GM21529 (cell line): ENCODE measurements around the gene KDM6A.
"Not testable (repeated sequence)": the region's sequence is repeated elsewhere in the genome, so short reads cannot be mapped to it uniquely, and the experiment has no call there.

Experiments
- ATAC-seq: cut with Tn5 transposase; IDR thresholded peaks from one replicate; pipeline ENCODE4 v1.9.1; 2021; ENCODE audit not compliant: unreplicated experiment

The KDM6A gene

GRCh38 chrX:44954562-44954961, 81.6 kb downstream of the KDM6A start:
- ATAC-seq = no peak

DNA sequence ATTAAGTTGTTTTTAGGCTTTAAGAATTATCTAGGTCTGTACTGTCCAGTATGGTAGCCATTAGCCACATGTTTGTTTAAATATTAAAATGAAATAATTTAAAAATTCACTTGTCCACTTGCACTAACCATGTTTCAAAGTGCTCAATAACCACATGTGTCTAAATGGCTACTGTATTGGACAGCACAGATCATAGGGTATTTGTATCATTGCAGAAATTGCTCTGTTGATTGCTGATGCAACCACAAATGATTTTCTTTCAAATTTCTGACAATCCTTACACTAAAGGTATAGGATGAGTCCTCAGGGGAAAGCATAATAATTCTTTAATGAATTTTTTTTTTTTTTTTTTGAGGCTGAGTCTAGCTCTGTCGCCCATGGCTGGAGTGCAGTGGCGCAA, 84.9 kb downstream of the KDM6A start:
- no peak for ATAC-seq

GRCh38 chrX:44958480-44958879, 85.5 kb downstream of the KDM6A start:
- no peak for ATAC-seq

DNA sequence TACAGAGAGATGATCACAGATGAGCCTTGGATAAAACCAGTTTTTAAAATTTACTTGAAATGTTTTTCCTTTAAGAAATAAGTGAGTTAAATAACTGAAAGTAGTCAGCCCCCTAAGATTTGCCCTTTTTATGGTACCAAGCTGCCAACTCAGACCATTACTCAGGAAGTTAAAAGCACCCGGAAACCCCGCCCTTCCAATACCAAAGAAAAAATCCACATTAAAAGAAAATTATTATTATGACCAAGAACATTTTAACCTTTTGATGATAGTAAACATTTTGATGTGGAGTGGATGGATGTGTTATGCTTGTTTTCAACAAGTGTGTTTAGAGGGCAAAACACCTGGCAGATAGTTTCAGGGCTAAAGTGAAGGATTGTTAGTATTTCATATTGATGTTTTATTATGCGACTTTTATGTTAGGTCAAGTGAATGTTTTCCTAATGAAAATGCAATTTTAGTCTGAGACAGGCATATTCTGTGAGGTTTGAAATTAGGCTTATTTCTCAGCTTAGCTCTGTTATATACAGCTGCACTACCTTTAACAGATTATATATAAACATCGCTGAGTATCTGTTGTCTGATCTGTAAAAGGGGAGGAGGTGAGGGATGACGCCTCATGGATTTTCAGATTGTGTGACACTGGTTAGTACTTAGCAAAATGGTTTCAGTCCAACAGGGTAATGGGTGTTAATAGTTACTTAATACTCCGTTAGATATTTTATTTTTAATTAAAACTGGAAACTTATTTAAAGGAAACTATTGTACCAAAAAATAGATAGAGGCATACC, 89.0 kb downstream of the KDM6A start:
- no peak for ATAC-seq

GRCh38 chrX:44962944-44963343, 90.0 kb downstream of the KDM6A start:
- ATAC-seq = no peak

- no peak for ATAC-seq
Measured at GRCh38 chrX:44967221-44967620, 94.2 kb downstream of the KDM6A start.

- no peak for ATAC-seq
Measured at GRCh38 chrX:44970709-44971108, 97.7 kb downstream of the KDM6A start.

DNA sequence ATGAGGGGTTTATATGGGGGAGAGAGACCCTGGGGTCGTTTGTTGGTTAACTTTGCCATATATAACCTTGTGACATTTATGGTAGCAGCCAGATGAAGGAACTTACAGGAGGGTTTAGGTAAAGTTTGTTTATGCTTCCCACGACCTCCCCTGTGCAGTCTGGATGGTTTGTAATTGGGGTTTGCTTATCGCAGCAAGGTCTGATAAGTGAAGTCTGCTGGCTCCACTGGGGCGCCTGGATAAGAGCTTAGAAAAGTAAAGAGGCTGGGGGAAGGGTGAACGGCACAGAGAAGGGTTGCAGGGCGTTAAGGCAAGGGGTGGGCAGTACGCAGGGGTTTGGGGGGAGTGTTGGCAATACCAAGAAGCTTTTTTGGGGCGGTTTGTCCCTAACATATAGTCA, 98.7 kb downstream of the KDM6A start:
- no peak for ATAC-seq

DNA sequence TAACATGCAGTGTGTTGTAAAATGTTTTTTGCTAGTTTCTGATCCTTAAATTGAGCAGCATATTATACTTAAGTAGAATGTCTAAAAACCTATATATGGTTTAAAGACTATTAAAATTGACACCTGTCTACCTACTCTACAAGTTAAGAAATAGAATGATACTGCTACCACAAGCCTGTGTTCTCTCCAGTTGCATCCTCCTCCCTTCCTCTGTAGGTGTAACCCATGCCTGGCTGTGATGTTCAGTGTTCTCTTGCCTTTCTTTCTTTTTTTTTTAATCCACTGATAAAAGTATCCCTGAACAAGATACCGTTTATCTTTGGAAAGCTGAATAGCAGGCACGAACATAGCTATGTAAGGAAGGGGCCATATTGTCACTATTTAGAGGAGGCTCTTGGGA, 99.1 kb downstream of the KDM6A start:
- ATAC-seq = no peak

- no peak for ATAC-seq
Measured at GRCh38 chrX:44973420-44973932, 100.5 kb downstream of the KDM6A start.

DNA sequence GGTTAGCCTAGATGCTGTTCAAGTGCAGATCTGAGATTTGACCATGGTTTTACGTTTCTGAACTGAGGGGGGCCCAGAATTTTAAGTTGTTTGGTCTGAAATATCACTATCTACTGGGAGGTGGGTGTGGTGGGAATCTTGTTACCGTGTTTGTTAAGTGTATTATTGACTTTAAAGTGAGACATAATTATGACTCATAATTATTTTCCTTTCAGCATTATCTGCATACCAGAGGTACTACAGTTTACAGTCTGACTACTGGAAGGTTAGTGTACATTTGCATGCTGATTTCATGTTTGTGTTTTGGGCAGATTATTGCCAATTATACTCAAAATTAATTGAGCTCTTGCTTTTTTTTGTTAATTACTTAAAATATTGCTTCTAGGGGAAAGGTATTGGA, 101.5 kb downstream of the KDM6A start:
- no peak for ATAC-seq

DNA sequence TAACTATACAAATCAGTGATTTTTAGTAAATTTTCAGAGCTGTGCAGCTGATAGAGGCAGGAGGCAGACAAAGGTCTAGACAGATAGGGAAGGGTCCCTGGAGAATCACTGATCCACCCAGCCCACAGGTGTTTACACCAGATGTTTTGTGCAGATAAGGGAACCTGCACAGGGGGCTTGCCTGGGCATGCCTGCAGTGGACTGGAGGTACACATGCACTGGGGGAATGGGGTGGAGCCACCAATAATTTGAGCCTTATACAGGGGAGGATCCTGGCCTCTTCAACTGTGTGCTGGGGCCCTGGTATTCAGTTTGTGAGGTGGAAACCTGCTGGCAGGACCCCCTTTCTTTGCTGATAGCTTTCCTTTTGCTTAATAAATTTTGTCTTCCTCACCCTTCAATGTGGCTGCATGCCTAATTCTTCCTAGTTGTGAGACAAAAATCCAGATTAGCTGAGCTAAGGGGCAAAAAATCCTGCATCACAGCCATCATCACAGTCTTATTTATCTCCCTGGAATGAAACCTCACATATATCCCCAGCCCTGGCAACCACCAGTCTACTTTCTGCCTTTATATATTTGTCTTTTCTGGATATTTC, 102.8 kb downstream of the KDM6A start:
- no peak for ATAC-seq

DNA sequence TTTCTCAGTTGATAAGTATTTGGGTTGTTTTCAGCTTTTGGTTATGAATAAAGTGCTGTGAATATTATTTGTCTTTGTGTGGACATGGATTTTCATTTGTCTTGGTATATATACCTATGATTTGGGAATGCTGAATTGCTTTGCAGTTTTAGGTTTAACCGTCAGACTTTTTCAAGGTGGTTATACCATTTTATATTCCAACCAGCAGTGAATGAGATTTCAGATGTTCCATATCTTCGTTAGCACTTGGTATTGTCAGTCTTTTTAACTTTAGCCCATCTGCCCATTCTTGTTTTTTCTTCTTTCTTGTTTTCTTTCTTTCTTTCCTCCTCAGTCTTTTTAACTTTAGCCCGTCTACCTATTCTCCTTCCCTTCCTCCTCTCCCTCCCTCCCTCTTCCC, 106.0 kb downstream of the KDM6A start:
- no peak for ATAC-seq

DNA sequence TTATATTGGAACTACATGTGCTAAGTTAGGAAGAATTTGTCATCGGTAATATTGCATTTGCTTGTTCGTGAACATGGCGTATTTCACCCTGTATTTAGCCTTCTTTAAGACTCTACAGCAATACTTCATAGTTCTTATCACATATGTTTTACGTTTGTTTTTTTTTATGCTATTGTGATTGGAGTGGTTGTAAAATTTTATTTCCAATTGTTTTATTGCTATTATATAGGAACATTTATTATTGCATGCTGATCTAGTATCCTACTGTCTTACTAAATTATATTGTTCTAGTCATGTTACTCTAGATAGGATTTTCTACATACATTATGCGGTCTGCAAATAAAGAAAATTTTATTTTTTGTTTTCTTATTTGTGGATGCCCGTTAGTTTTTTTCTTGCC, 107.4 kb downstream of the KDM6A start:
- no peak for ATAC-seq

DNA sequence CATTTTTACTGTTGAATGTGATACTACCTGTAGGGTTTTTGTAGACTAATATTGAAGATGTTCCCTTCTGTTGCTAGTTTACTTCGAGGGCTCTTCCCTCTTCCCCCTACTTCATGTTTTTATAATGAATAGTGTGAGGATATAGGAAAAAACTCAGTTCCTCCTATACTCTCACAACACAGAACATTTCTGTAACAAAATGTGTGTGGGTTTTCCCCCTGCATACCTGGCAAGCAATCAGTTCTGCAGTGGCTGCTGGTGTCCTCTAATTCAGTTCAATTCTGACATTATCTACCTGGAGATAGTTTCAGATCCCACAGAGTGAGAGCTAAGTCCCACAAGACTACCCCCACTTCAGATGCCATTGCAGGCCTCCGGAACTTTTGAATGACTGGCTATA, 107.9 kb downstream of the KDM6A start:
- no peak for ATAC-seq

GRCh38 chrX:44989995-44990770, 117.2 kb downstream of the KDM6A start:
- no peak for ATAC-seq

DNA sequence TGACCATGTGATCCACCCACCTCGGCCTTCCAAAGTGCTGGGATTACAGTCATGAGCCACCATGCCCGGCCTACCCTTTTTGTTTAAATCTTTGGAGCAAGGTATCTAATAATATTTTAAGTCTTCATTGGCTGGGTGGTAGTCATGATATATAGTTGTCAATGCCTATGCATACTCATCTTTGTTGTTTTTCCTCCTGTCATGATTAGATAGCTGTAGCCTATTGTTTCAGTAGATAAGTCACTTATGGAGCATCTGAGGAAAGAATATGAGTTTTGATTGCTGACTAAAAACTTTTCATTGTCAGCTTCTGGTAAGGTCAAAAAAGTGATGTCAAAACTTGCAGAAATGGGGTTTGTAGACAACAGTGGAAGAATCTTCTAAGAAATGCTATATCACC, 119.8 kb downstream of the KDM6A start:
- no peak for ATAC-seq

DNA sequence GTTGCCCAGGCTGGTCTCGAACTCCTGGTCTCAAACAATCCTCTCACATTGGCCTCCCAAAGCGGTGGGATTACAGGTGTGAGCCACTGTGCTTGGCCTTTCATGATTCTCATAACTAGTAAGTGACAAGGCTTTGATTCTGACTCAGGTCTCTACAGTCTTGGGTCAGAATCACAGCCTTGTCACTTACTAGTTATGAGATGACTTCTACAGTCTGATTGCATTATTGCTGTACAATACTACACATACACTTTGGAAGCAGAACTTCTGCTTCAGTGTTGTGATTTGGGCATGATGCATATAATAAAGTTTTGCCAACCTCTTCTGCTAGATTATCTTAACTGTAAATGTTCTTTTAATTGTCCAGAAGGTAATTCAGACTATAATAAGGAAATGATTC, 123.3 kb downstream of the KDM6A start:
- peak; percentile 48 for ATAC-seq

DNA sequence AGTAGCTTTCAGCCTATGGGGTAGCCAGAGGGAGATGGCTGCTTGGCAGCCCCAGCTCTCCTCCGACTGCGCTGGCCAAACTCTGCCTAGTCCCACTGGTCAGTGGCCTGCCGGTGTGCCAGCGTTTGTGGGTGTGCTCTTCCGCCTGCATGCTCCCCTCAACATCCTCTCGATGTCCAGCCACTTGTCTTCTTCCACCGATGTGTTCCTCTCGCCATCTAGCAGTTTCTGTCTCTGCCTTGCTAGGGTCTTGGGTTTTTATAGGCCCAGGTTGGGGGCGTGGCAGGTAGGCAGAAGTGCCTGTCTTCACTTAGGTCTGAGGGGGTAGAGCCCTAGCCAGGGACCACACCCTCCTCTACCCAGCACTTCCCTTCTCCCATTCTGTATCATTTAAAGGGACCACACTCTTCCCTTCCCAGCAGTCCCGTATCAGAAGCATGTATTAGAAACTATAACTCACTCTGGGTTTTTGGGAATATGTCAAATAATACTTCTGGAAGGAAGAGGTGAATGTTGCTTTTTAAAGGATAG, 124.4 kb downstream of the KDM6A start:
- ATAC-seq = no peak

DNA sequence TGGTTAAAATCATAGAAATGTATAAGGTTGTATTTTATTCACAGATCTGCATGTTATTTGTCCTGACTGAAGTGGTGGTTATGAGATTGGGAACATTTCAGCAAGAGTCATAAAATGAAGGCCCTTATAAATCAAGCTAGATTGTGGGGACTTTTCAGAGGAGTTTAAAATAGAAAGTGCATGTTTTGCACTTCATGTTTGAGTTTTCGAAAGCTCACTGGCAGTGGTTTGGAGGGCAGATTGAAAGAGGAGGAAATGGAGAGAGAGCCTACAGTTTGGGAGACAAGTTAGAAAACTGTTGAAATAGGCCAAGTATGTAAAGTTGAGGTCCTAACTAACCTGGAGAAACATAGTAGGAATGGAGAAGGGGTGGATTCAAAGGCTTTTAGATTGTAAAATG, 124.9 kb downstream of the KDM6A start:
- ATAC-seq = peak; percentile 73

DNA sequence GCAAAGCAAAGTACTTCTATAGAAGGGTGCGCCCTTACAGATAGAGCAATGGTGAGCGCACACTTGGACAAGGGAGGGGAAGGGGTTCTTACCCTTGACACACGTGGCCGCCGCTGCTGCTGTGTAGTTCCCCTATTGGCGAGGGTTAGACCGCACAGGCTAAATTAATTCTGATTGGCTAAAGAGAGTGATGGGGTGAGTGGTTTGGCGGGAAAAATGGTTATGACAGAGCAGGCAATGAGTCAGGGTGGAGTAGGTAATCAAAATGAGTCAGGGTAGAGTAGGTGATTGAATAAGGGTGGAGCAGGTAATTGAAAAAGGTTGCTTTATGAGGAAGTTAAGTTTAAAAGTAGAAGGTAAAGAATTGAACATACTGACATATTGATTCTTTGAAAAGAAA, 126.2 kb downstream of the KDM6A start:
- not testable (repeated sequence) for ATAC-seq

DNA sequence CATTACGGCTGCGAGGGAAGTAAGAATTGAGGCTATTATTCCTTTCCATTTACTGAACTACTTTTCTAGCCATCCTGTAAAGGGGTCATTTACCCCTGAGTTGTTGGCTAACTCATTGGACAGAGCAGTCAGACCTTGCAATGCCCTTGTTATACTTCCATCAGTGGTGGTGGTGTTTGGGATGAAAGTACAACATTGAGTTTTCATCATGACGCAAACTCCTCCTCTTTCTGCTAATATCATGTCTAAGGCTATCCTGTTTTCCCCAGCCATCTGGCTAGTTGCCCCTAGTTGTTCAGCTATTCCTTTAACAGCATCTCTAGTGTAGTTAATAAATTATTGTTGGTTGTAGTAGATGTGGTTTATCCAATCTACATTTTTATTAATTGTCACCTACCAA, 126.9 kb downstream of the KDM6A start:
- not testable (repeated sequence) for ATAC-seq
